Prostate gland (tissue), 2 donors: ENCODE measurements around the gene LZIC. TPM values are rescaled to one million over a fixed set of nuclear protein-coding genes. Genes with fewer than 3 reads are reported as not detected.
"Not testable (repeated sequence)": the region's sequence is repeated elsewhere in the genome, so short reads cannot be mapped to it uniquely, and the experiment has no call there.

Experiments
- DNase-seq: peaks from one replicate; pipeline ENCODE4 v3.0.0-alpha.2; 2019; ENCODE audit warnings: low spot score
- H3K27ac ChIP-seq, 2 donors: fragments of 200-600 bp; sonication (generic); 2 replicates each; pipeline ENCODE4 v1.5.1; 2017 to 2019
- H3K27me3 ChIP-seq: fragments of 200-600 bp; sonication (generic); replicated peaks from 2 replicates; pipeline ENCODE4 v1.5.1; 2019; ENCODE audit not compliant: insufficient read depth
- H3K36me3 ChIP-seq, 2 donors: fragments of 200-600 bp; sonication (generic); 1 replicate in 1 of 2; 2 replicates in 1 of 2; pipeline versions ENCODE4 v1.5.1 to v1.8.1; 2017 to 2019
- H3K4me1 ChIP-seq: fragments of 200-600 bp; sonication (generic); replicated peaks from 2 replicates; pipeline ENCODE4 v1.5.1; 2019
- H3K4me3 ChIP-seq, 2 donors: fragments of 200-600 bp; sonication (generic); 2 replicates each; pipeline ENCODE4 v1.5.1; 2017 to 2019
- H3K9me3 ChIP-seq: fragments of 200-600 bp; sonication (generic); 2 replicates; pipeline ENCODE4 v1.5.1; 2017
- POLR2A ChIP-seq: fragments of 450-650 bp; IDR thresholded peaks from one replicate; pipeline ENCODE4 v1.6.1; 2016; ENCODE audit warnings: antibody characterized with exemption, mild to moderate bottlenecking
- POLR2AphosphoS5 ChIP-seq: sonication (generic); formaldehyde crosslinking; IDR thresholded peaks from one replicate; pipeline ENCODE4 v1.6.1; 2017; ENCODE audit warnings: antibody characterized with exemption
- WGBS: methylation state at CpG from one replicate; pipeline ENCODE4 v1.1.5; 2018; 5-methylcytosine and 5-hydroxymethylcytosine counted together
- intact Hi-C: fragments of 100-400 bp; cut with DNase I; formaldehyde crosslinking; loops from one replicate; pipeline ENCODE4 v1.14.2; 2022
- total RNA-seq, 2 donors: library from RNA; depleted of rRNA; stranded (reverse); fragments of >200 nt; gene quantifications; one replicate each; pipeline ENCODE4 v1.1.0, GENCODE V29; 2016
- TF ChIP-seq, protein P1 (sequence below), 4 experiments: fragments of 200-600 bp in 2 of 4; fragments of 450-650 bp in 2 of 4; sonication (generic) in 2 of 4; IDR thresholded peaks; 1 replicate in 3 of 4; 2 replicates in 1 of 4; pipeline ENCODE4 v1.5.1; 2016 to 2019; ENCODE audit warnings: antibody characterized with exemption in 4 of 4, mild to moderate bottlenecking in 2 of 4, moderate library complexity in 2 of 4

Gene LZIC
- total RNA-seq, 2 donors from 2014 or later: 21.5 to 42.2 TPM

DNA sequence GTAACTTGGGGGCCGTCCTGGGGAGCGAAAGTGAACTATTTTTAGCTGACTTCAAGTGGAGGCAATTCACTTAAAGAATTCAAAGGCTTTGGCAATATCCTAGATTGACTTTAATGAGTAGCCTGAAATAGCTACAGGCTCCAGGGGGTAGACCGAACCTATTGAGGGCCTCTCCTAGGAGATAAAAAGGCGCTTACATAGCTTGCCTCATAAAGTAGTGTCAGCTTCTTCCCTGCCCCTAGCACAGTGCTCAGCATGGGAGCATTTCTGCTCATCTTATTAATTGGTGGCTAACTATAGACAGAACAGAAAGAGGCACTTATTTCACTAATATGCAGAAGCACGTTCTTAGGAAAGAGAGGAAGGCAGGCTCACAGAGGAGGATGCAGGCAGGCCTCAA lies 20.8 kb downstream of the LZIC start:
- DNase-seq: no peak
- H3K27me3 ChIP-seq: no peaks in the 10 kb centered on the region
- H3K27ac ChIP-seq: no peak overlapping the region
- intact Hi-C loops: no loop called here
- no peaks in the 10 kb centered on the region for H3K4me1 ChIP-seq
- TF ChIP-seq POLR2AphosphoS5: no peak
- TF ChIP-seq POLR2A: no peak
- TF ChIP-seq, protein P1, sequence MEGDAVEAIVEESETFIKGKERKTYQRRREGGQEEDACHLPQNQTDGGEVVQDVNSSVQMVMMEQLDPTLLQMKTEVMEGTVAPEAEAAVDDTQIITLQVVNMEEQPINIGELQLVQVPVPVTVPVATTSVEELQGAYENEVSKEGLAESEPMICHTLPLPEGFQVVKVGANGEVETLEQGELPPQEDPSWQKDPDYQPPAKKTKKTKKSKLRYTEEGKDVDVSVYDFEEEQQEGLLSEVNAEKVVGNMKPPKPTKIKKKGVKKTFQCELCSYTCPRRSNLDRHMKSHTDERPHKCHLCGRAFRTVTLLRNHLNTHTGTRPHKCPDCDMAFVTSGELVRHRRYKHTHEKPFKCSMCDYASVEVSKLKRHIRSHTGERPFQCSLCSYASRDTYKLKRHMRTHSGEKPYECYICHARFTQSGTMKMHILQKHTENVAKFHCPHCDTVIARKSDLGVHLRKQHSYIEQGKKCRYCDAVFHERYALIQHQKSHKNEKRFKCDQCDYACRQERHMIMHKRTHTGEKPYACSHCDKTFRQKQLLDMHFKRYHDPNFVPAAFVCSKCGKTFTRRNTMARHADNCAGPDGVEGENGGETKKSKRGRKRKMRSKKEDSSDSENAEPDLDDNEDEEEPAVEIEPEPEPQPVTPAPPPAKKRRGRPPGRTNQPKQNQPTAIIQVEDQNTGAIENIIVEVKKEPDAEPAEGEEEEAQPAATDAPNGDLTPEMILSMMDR (IDR thresholded peaks at IDR 0.05): no peak
- H3K9me3 ChIP-seq: no peaks in the 10 kb centered on the region
- no peaks in the 10 kb centered on the region for H3K36me3 ChIP-seq
- WGBS: 58% methylated on average over 5 of the region's 5 CpGs
- H3K4me3 ChIP-seq: no peak overlapping the region

GRCh38 chr1:9920606-9921005 lies 22.6 kb downstream of the LZIC start:
- H3K27me3 ChIP-seq: no peaks in the 10 kb centered on the region
- H3K4me3 ChIP-seq: no peak overlapping the region
- intact Hi-C loops: no loop called here
- WGBS: 80% methylated on average over 5 of the region's 5 CpGs
- TF ChIP-seq, protein P1 (IDR thresholded peaks at IDR 0.05): no peak
- TF ChIP-seq POLR2A: no peak
- no peaks in the 10 kb centered on the region for H3K36me3 ChIP-seq
- no peaks in the 10 kb centered on the region for H3K4me1 ChIP-seq
- H3K27ac ChIP-seq: no peak overlapping the region
- no peaks in the 10 kb centered on the region for H3K9me3 ChIP-seq
- DNase-seq: no peak

DNA sequence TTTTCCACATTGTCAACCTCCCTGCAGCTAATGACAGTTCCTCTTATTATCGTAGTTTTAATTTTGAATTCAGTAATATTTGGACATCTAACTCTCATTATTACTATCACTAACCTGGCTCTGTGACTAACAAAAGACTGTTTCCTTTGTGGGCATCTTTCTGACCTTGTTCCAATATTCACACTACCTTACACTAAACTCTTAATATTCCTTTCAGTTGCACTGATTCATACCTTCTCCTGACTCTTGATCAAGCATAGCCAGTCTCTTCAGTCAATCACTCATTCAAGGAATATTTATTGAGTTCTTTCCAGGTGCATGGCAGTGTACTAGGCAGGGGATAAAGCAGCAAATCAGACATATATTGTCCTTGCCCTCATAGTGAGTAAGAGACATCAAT lies 25.3 kb downstream of the LZIC start:
- intact Hi-C loops: no loop called here
- no peak for DNase-seq
- 84% methylated on average over 1 of the region's 1 CpG for WGBS

DNA sequence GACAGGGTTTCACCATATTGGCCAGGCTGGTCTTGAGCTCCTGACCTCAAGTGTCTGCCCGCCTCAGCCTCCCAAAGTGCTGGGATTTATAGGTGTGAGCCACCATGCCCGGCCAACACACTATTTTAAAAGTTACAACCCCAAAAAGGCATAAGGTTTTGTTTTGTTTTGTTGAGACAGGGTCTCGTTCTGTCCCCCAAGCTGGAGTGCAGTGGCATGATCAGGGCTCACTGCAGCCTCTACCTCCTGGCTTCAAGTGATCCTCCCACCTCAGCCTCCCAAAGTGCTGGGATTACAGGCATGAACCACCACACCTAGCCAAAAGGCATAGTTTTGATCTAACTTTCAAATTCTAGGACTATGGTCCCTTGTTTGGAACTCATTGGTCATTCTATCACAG lies 25.7 kb downstream of the LZIC start:
- H3K4me3 ChIP-seq, H3K9me3 ChIP-seq, H3K27me3 ChIP-seq, H3K36me3 ChIP-seq, DNase-seq, H3K4me1 ChIP-seq, intact Hi-C loops, H3K27ac ChIP-seq: not testable (repeated sequence)
- 83% methylated on average over 3 of the region's 3 CpGs for WGBS

More for the DNA sequence above, 25.3 kb downstream of the LZIC start:
- Histone ChIP-seq H3K27ac (no peak overlapping the region), H3K4me3 (no peak overlapping the region), H3K27me3 (no peaks in the 10 kb centered on the region), H3K4me1 (no peaks in the 10 kb centered on the region), H3K9me3 (no peaks in the 10 kb centered on the region), H3K36me3 (no peaks in the 10 kb centered on the region)
- TF ChIP-seq POLR2AphosphoS5 (no peak), POLR2A (no peak)
- TF ChIP-seq, protein P1 (IDR thresholded peaks at IDR 0.05): no peak

DNA sequence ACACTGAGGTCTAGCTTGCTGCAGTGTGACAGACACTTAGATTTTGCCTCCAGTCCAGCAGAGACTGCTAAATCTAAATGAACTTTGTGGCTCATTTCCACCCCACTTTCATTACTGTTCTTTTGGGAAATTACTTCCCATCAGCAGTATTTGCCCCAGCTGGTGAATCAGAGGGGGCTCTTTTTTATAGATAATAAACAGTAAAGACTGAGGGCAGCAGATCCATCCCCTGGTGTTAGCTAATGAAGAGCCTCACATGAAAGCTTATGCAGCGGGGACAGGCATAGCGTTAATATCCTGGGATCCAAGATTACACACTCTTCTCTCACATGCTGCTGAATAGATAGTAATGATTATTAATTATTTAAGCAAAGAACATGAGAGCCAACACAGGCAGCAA lies 26.7 kb downstream of the LZIC start:
- Histone ChIP-seq H3K27ac (no peak overlapping the region), H3K9me3 (no peaks in the 10 kb centered on the region), H3K4me3 (no peak overlapping the region), H3K36me3 (no peaks in the 10 kb centered on the region), H3K4me1 (peaks cover 3% of the 10 kb centered on the region), H3K27me3 (no peaks in the 10 kb centered on the region)
- no peak for TF ChIP-seq POLR2AphosphoS5
- no peak for TF ChIP-seq POLR2A
- TF ChIP-seq, protein P1 (IDR thresholded peaks at IDR 0.05): no peak
- no peak for DNase-seq
- WGBS: 96% methylated on average over 2 of the region's 2 CpGs
- intact Hi-C loops: no loop called here
